ENCODE data around the gene CHMP4B. TPM values are rescaled to one million over a fixed set of nuclear protein-coding genes. Genes with fewer than 3 reads are reported as not detected.
A peak's percentile ranks its signal among the peaks of the same experiment; 100 is the strongest.

Gene CHMP4B
- total RNA-seq, 4 donors from 2014 or later: 93.4 to 118 (median 112) TPM

- Histone ChIP-seq H3K4me1 (peaks cover 0 to 25% (median 6%) of the 10 kb centered on the region in 3 donors), H3K9me3 (no peaks in the 10 kb centered on the region), H3K27me3 (no peaks in the 10 kb centered on the region), H3K4me3 (no peak overlapping the region), H3K27ac (no peak overlapping the region), H3K36me3 (peaks cover 0 to 15% of the 10 kb centered on the region in 2 donors)
- WGBS, 2 donors (ENCODE audit: low coverage in 1 of 2): 60 to 90% methylated on average over 1 to 2 of the region's 9 CpGs
- no peak for ATAC-seq
- TF ChIP-seq EP300 (IDR thresholded peaks at IDR 0.05): no peak
- no peak for TF ChIP-seq POLR2AphosphoS5 (IDR thresholded peaks at IDR 0.05)
- no peak for TF ChIP-seq POLR2A (IDR thresholded peaks at IDR 0.05)
- TF ChIP-seq CTCF (IDR thresholded peaks at IDR 0.05): no peak
Observed at GRCh38 chr20:33861458-33861857, 50.3 kb downstream of the CHMP4B start.

DNA sequence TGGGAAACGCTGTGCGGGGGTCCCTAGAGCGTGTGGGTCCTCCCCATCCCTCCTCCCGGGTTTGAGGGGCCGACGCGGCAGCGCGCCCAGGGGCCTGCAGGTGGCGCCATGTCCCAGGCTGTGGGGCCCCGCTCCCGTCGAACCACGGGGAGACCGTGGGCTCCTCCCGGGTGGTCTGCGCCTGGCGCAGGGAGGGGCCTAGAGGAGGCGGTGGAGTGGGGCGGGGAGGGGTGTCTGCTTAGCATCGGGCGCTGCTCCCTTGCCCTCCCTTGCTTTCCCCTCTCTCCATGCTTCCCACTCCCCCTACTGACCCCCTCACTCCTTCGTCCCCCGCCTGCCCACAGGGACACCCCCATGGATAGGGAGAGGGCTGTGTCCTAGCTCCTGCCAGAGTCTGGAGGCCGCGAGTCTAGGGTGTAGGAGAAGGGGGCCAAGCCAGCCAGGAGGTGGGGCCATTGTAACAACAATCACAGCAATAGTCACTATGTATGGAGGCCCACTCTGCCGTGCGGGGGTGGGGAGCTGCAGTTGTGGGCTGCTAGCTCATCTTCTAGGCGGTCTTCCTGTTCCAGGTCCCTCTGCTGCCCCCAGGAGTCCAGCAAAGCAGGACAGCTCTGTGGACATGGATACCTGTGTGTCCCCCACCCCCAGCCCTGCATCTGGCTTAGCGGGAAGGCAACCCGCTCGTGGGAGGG, 51.7 kb downstream of the CHMP4B start:
- Histone ChIP-seq H3K4me1 (peaks cover 0 to 25% (median 6%) of the 10 kb centered on the region in 3 donors), H3K9me3 (no peaks in the 10 kb centered on the region), H3K36me3 (peaks cover 0 to 1% of the 10 kb centered on the region in 2 donors), H3K4me3 (peak overlapping the region in 1 of 2 donors; percentile 9), H3K27me3 (no peaks in the 10 kb centered on the region), H3K27ac (no peak overlapping the region)
- TF ChIP-seq POLR2A (IDR thresholded peaks at IDR 0.05) (no peak), POLR2AphosphoS5 (IDR thresholded peaks at IDR 0.05) (no peak), CTCF (IDR thresholded peaks at IDR 0.05) (peak in 3 of 4 experiments; percentile 60 to 87 (median 66)), EP300 (IDR thresholded peaks at IDR 0.05) (no peak)
- 7% methylated on average over 5 of the region's 32 CpGs; no CpG with 5 or more reads in 1 of the 2 donors for WGBS, 2 donors (ENCODE audit: low coverage in 1 of 2)
- ATAC-seq: peak; percentile 26

- no peaks in the 10 kb centered on the region for H3K27me3 ChIP-seq
- WGBS, 2 donors (ENCODE audit: low coverage in 1 of 2): 87 to 89% methylated on average over 5 to 6 of the region's 7 CpGs
- no peak for ATAC-seq
- no peak overlapping the region for H3K4me3 ChIP-seq
- TF ChIP-seq POLR2AphosphoS5 (IDR thresholded peaks at IDR 0.05) (no peak), CTCF (IDR thresholded peaks at IDR 0.05) (no peak), POLR2A (IDR thresholded peaks at IDR 0.05) (no peak), EP300 (IDR thresholded peaks at IDR 0.05) (no peak)
- peaks cover 0 to 23% (median 6%) of the 10 kb centered on the region in 3 donors for H3K4me1 ChIP-seq
- no peaks in the 10 kb centered on the region for H3K9me3 ChIP-seq
- H3K27ac ChIP-seq: no peak overlapping the region
- no peaks in the 10 kb centered on the region for H3K36me3 ChIP-seq
Observed at GRCh38 chr20:33863440-33864323, 52.5 kb downstream of the CHMP4B start.

DNA sequence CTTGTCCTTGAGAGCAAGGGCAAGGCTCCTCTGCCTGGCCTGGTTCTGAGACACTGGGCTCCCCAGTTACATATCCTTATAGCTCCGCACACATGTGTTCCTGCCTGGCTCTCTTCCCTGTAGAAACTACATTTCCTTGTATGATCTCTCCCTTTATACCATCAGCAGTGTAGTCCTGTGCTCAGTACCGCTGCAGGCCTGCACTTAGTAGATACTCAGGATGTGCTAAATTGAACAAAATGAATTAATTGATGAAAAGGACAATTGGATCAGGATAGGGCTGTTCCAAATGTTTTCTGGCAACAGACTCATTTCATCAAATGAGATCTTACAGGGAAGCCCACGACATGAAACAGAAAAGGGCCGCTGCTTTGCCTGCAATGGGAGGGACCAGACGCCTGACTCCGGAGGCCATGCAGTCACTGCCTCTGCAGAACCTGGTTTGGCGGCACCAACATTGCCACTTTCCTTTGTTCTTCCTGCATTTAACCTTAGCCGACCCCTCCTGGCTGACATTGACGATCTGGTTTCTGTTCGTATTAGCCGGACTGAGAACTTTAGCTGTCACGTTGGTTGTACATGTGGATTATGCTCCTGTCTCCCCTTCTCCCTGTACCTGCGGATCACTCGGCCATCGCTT, 53.3 kb downstream of the CHMP4B start:
- no peak for ATAC-seq
- no peaks in the 10 kb centered on the region for H3K27me3 ChIP-seq
- H3K27ac ChIP-seq: no peak overlapping the region
- no peak overlapping the region for H3K4me3 ChIP-seq
- TF ChIP-seq EP300 (IDR thresholded peaks at IDR 0.05) (no peak), CTCF (IDR thresholded peaks at IDR 0.05) (no peak), POLR2A (IDR thresholded peaks at IDR 0.05) (no peak), POLR2AphosphoS5 (IDR thresholded peaks at IDR 0.05) (no peak)
- H3K36me3 ChIP-seq: no peaks in the 10 kb centered on the region
- peaks cover 0 to 15% (median 6%) of the 10 kb centered on the region in 3 donors for H3K4me1 ChIP-seq
- no peaks in the 10 kb centered on the region for H3K9me3 ChIP-seq
- 80 to 84% methylated on average over 2 to 13 of the region's 15 CpGs for WGBS, 2 donors (ENCODE audit: low coverage in 1 of 2)
